ENCODE results near the gene MRPS34. TPM values are rescaled to one million over a fixed set of nuclear protein-coding genes. Genes with fewer than 3 reads are reported as not detected.
A peak's percentile ranks its signal among the peaks of the same experiment; 100 is the strongest.

MRPS34 gene
- total and polyA plus RNA-seq, 2 experiments from 2014 or later: 116 to 155 TPM

- H3K27ac ChIP-seq: no peak overlapping the region
- DNase-seq (ENCODE audit: low spot score): peak; percentile 70
- H3K4me3 ChIP-seq: no peak overlapping the region
- peaks cover 58% of the 10 kb centered on the region for H3K79me2 ChIP-seq
- H4K20me1 ChIP-seq (ENCODE audit: insufficient read depth, poor library complexity, severe bottlenecking): peaks cover 13% of the 10 kb centered on the region
- H3K9me3 ChIP-seq (ENCODE audit: low read depth): no peaks in the 10 kb centered on the region
- H2AFZ ChIP-seq: no peak overlapping the region
- H3K9me2 ChIP-seq (replicated peaks; ENCODE audit: insufficient read depth): no peaks in the 10 kb centered on the region
- no peaks in the 10 kb centered on the region for H3K36me3 ChIP-seq (replicated peaks; ENCODE audit: insufficient read depth, low read depth)
- H3K4me1 ChIP-seq (ENCODE audit: insufficient read depth): peaks cover 4% of the 10 kb centered on the region
- WGBS (ENCODE audit: low lambda C conversion rate, missing lambda C conversion rate): 64% methylated on average over 6 of the region's 6 CpGs
- H3K4me2 ChIP-seq: no peak overlapping the region
- no peaks in the 10 kb centered on the region for H3K27me3 ChIP-seq
- peak; percentile 60 for TF ChIP-seq CTCF (IDR thresholded peaks at IDR 0.05; ENCODE audit: poor library complexity)
- no peak for TF ChIP-seq EZH2 (IDR thresholded peaks at IDR 0.05; ENCODE audit: borderline replicate concordance)
- TF ChIP-seq EZH2phosphoT487 (IDR thresholded peaks at IDR 0.05; ENCODE audit: low read depth, severe bottlenecking, unreplicated experiment): no peak
Measured at GRCh38 chr16:1723450-1724147, 49.3 kb downstream of the MRPS34 start.

Small RNA genes within 50 kb of the gene (microRNA-seq; reads per million reads assigned to microRNA genes)
- 17.9 reads per million, percentile 36 among the genes with 10 or more reads in this experiment for gene MIR3177

Small RNA genes within 50 kb of the gene (small RNA-seq; reads per million reads assigned to genes)
- 0.87 reads per million, percentile 66 among the genes with 10 or more reads in this experiment for gene MIR3177

Other genes with a start within 250 kb of the MRPS34 start
- gene TMEM204, start 239.5 kb downstream of the MRPS34 start, total RNA-seq: 4.7 and 5.4 TPM in 2 replicates
- 2.7 and 4.3 TPM in 2 replicates for gene TMEM204, start 239.5 kb downstream of the MRPS34 start, polyA plus RNA-seq
- gene IFT140, start 161.1 kb downstream of the MRPS34 start, total RNA-seq: 18.8 and 21.5 TPM in 2 replicates
- gene IFT140, start 161.1 kb downstream of the MRPS34 start, polyA plus RNA-seq: 18.5 and 22.9 TPM in 2 replicates
- gene CRAMP1, start 160.8 kb downstream of the MRPS34 start, total RNA-seq: 7.0 and 8.2 TPM in 2 replicates
- 6.7 and 9.9 TPM in 2 replicates for gene CRAMP1, start 160.8 kb downstream of the MRPS34 start, polyA plus RNA-seq
- gene JPT2, start 94.9 kb downstream of the MRPS34 start, total RNA-seq: 52.0 and 56.1 TPM in 2 replicates
- 7.8 and 9.2 TPM in 2 replicates for gene JPT2, start 94.9 kb downstream of the MRPS34 start, polyA plus RNA-seq
- gene MAPK8IP3, start 66.9 kb downstream of the MRPS34 start, total RNA-seq: 25.4 and 42.3 TPM in 2 replicates
- gene MAPK8IP3, start 66.9 kb downstream of the MRPS34 start, polyA plus RNA-seq: 44.9 and 71.9 TPM in 2 replicates
- 34.8 and 51.7 TPM in 2 replicates for gene NME3, start 1.6 kb downstream of the MRPS34 start, total RNA-seq
- gene NME3, start 1.6 kb downstream of the MRPS34 start, polyA plus RNA-seq: 86.6 and 104 TPM in 2 replicates
- 12.0 and 17.7 TPM in 2 replicates for gene EME2, start 324 bp downstream of the MRPS34 start, total RNA-seq
- gene EME2, start 324 bp downstream of the MRPS34 start, polyA plus RNA-seq: 20.8 and 28.2 TPM in 2 replicates
- gene SPSB3, start 9.4 kb upstream of the MRPS34 start, total RNA-seq: 34.4 and 38.8 TPM in 2 replicates
- gene SPSB3, start 9.4 kb upstream of the MRPS34 start, polyA plus RNA-seq: 64.6 and 76.4 TPM in 2 replicates
- gene NUBP2, start 9.8 kb upstream of the MRPS34 start, total RNA-seq: 72.7 and 85.4 TPM in 2 replicates
- gene NUBP2, start 9.8 kb upstream of the MRPS34 start, polyA plus RNA-seq: 92.9 and 101 TPM in 2 replicates
- 10.6 and 11.2 TPM in 2 replicates for gene IGFALS, start 20.6 kb upstream of the MRPS34 start, total RNA-seq
- 10.7 and 12.6 TPM in 2 replicates for gene IGFALS, start 20.6 kb upstream of the MRPS34 start, polyA plus RNA-seq
- 55.6 and 69.3 TPM in 2 replicates for gene HAGH, start 53.7 kb upstream of the MRPS34 start, total RNA-seq
- gene HAGH, start 53.7 kb upstream of the MRPS34 start, polyA plus RNA-seq: 91.7 and 113 TPM in 2 replicates
- 80.6 and 101 TPM in 2 replicates for gene FAHD1, start 54.1 kb upstream of the MRPS34 start, total RNA-seq
- 59.4 and 76.6 TPM in 2 replicates for gene FAHD1, start 54.1 kb upstream of the MRPS34 start, polyA plus RNA-seq
- 0.60 TPM in 1 of 2 replicates, not detected in the other for gene MEIOB, start 99.0 kb upstream of the MRPS34 start, total RNA-seq
- gene MEIOB, start 99.0 kb upstream of the MRPS34 start, polyA plus RNA-seq: 0.28 TPM in 1 of 2 replicates, not detected in the other
- gene HS3ST6, start 145.3 kb upstream of the MRPS34 start, total RNA-seq: not detected in 2 replicates
- 0.41 and 0.63 TPM in 2 replicates for gene HS3ST6, start 145.3 kb upstream of the MRPS34 start, polyA plus RNA-seq
- 31.3 and 43.4 TPM in 2 replicates for gene MSRB1, start 170.1 kb upstream of the MRPS34 start, total RNA-seq
- 48.7 and 62.4 TPM in 2 replicates for gene MSRB1, start 170.1 kb upstream of the MRPS34 start, polyA plus RNA-seq
- gene RPL3L, start 181.6 kb upstream of the MRPS34 start, total RNA-seq: not detected in 2 replicates
- gene RPL3L, start 181.6 kb upstream of the MRPS34 start, polyA plus RNA-seq: 0.08 TPM in 1 of 2 replicates, not detected in the other
- gene NDUFB10, start 186.4 kb upstream of the MRPS34 start, total RNA-seq: 162 and 234 TPM in 2 replicates
- gene NDUFB10, start 186.4 kb upstream of the MRPS34 start, polyA plus RNA-seq: 244 and 251 TPM in 2 replicates
- gene RPS2, start 191.7 kb upstream of the MRPS34 start, total RNA-seq: 1,991 and 2,285 TPM in 2 replicates
- gene RPS2, start 191.7 kb upstream of the MRPS34 start, polyA plus RNA-seq: 1,449 and 1,663 TPM in 2 replicates
- gene RNF151, start 193.7 kb upstream of the MRPS34 start, total RNA-seq: not detected in 2 replicates
- gene RNF151, start 193.7 kb upstream of the MRPS34 start, polyA plus RNA-seq: not detected in 2 replicates
- 19.9 and 24.2 TPM in 2 replicates for gene TBL3, start 198.9 kb upstream of the MRPS34 start, total RNA-seq
- 48.5 and 56.3 TPM in 2 replicates for gene TBL3, start 198.9 kb upstream of the MRPS34 start, polyA plus RNA-seq
- gene NOXO1, start 208.3 kb upstream of the MRPS34 start, total RNA-seq: 2.3 and 5.1 TPM in 2 replicates
- 5.4 and 6.0 TPM in 2 replicates for gene NOXO1, start 208.3 kb upstream of the MRPS34 start, polyA plus RNA-seq
- gene GFER, start 211.1 kb upstream of the MRPS34 start, total RNA-seq: 34.0 and 34.9 TPM in 2 replicates
- gene GFER, start 211.1 kb upstream of the MRPS34 start, polyA plus RNA-seq: 44.0 and 56.8 TPM in 2 replicates
- gene SYNGR3, start 216.8 kb upstream of the MRPS34 start, total RNA-seq: 1.4 and 2.2 TPM in 2 replicates
- 1.5 and 2.5 TPM in 2 replicates for gene SYNGR3, start 216.8 kb upstream of the MRPS34 start, polyA plus RNA-seq
- gene ZNF598, start 236.7 kb upstream of the MRPS34 start, total RNA-seq: 22.8 and 42.6 TPM in 2 replicates
- gene ZNF598, start 236.7 kb upstream of the MRPS34 start, polyA plus RNA-seq: 29.5 and 36.8 TPM in 2 replicates
- gene NPW, start 246.7 kb upstream of the MRPS34 start, total RNA-seq: 2.7 and 4.1 TPM in 2 replicates
- 45.2 and 57.6 TPM in 2 replicates for gene NPW, start 246.7 kb upstream of the MRPS34 start, polyA plus RNA-seq

Measured in hepatocyte (in vitro differentiated cells).